Thoracic aorta (tissue), 2 donors: ENCODE results near the gene CDC42BPA. TPM values are rescaled to one million over a fixed set of nuclear protein-coding genes. Genes with fewer than 3 reads are reported as not detected.

Source experiments
- ATAC-seq: fragments of 150-250 bp; one replicate; pipeline ENCODE4 v1.8.0; 2017; ENCODE audit warnings: low read depth; ENCODE audit not compliant: insufficient number of reproducible peaks, low FRiP score
- DNase-seq: peaks from one replicate; pipeline ENCODE4 v3.0.0-alpha.2; 2020; ENCODE audit warnings: low spot score
- H3K27ac ChIP-seq, 2 donors: fragments of 200-600 bp; sonication (generic); 1 replicate in 1 of 2; 2 replicates in 1 of 2; pipeline ENCODE4 v1.5.1; 2016; ENCODE audit warnings: mild to moderate bottlenecking in 2 of 2, moderate library complexity in 2 of 2
- H3K27me3 ChIP-seq: fragments of 200-600 bp; sonication (generic); replicated peaks from 2 replicates; pipeline ENCODE4 v1.6.0; 2016; ENCODE audit warnings: mild to moderate bottlenecking; ENCODE audit not compliant: insufficient read depth
- H3K36me3 ChIP-seq: fragments of 200-600 bp; sonication (generic); one replicate; pipeline ENCODE4 v1.5.1; 2016
- H3K4me1 ChIP-seq, 2 donors: fragments of 200-600 bp; sonication (generic); 1 replicate in 1 of 2; 2 replicates in 1 of 2; pipeline versions ENCODE4 v1.5.1 to v1.6.0; 2016; ENCODE audit warnings: low read depth in 2 of 2, mild to moderate bottlenecking in 1 of 2; ENCODE audit not compliant: control insufficient read depth in 1 of 2
- H3K4me3 ChIP-seq: fragments of 200-600 bp; sonication (generic); 2 replicates; pipeline ENCODE4 v1.5.1; 2016; ENCODE audit warnings: mild to moderate bottlenecking
- H3K9me3 ChIP-seq: fragments of 200-600 bp; sonication (generic); 2 replicates; pipeline ENCODE4 v1.5.1; 2016
- CTCF ChIP-seq: fragments of 200-600 bp; sonication (generic); IDR thresholded peaks from one replicate; pipeline ENCODE4 v1.5.1; 2019; ENCODE audit warnings: antibody characterized with exemption
- total RNA-seq, 2 donors: library from RNA; depleted of rRNA; stranded (reverse); fragments of >200 nt; gene quantifications; one replicate each; pipeline versions ENCODE4 v1.1.0 to v1.2.3, GENCODE V29; 2016

The CDC42BPA gene
- total RNA-seq, 2 donors from 2014 or later: 62.4 to 89.7 TPM

GRCh38 chr1:226979517-226980121, 338.7 kb downstream of the CDC42BPA start:
- Histone ChIP-seq H3K36me3 (no peaks in the 10 kb centered on the region), H3K4me3 (no peak overlapping the region), H3K27ac (no peak overlapping the region), H3K9me3 (no peaks in the 10 kb centered on the region), H3K4me1 (peaks cover 10 to 12% of the 10 kb centered on the region in 2 donors), H3K27me3 (no peaks in the 10 kb centered on the region)
- ATAC-seq (no peak), DNase-seq (no peak)
- no peak for TF ChIP-seq CTCF

GRCh38 chr1:226979115-226979516, 339.2 kb downstream of the CDC42BPA start:
- no peak for TF ChIP-seq CTCF
- ATAC-seq (no peak), DNase-seq (no peak)
- Histone ChIP-seq H3K9me3 (no peaks in the 10 kb centered on the region), H3K4me1 (peaks cover 15 to 17% of the 10 kb centered on the region in 2 donors), H3K27ac (no peak overlapping the region), H3K27me3 (no peaks in the 10 kb centered on the region), H3K4me3 (no peak overlapping the region), H3K36me3 (no peaks in the 10 kb centered on the region)

- Histone ChIP-seq H3K4me1 (peaks cover 20 to 23% of the 10 kb centered on the region in 2 donors), H3K36me3 (no peaks in the 10 kb centered on the region), H3K27ac (no peak overlapping the region), H3K27me3 (no peaks in the 10 kb centered on the region), H3K9me3 (no peaks in the 10 kb centered on the region), H3K4me3 (no peak overlapping the region)
- ATAC-seq (no peak), DNase-seq (no peak)
- TF ChIP-seq CTCF: no peak
Observed at GRCh38 chr1:226978432-226979114, 339.7 kb downstream of the CDC42BPA start.

GRCh38 chr1:226977643-226978431, 340.5 kb downstream of the CDC42BPA start:
- no peak overlapping the region for H3K4me3 ChIP-seq
- peaks cover 27 to 30% of the 10 kb centered on the region in 2 donors for H3K4me1 ChIP-seq
- H3K27ac ChIP-seq: no peak overlapping the region
- ATAC-seq: no peak
- TF ChIP-seq CTCF: no peak
- H3K36me3 ChIP-seq: no peaks in the 10 kb centered on the region
- DNase-seq: no peak
- no peaks in the 10 kb centered on the region for H3K9me3 ChIP-seq
- no peaks in the 10 kb centered on the region for H3K27me3 ChIP-seq

GRCh38 chr1:226976978-226977642, 341.2 kb downstream of the CDC42BPA start:
- Histone ChIP-seq H3K4me1 (peaks cover 28 to 35% of the 10 kb centered on the region in 2 donors), H3K27ac (no peak overlapping the region), H3K4me3 (no peak overlapping the region), H3K27me3 (no peaks in the 10 kb centered on the region), H3K9me3 (no peaks in the 10 kb centered on the region), H3K36me3 (no peaks in the 10 kb centered on the region)
- DNase-seq: no peak
- ATAC-seq: no peak
- TF ChIP-seq CTCF: no peak
